ENCODE measurements around the gene PTPRN2. TPM values are rescaled to one million over a fixed set of nuclear protein-coding genes. Genes with fewer than 3 reads are reported as not detected.

The PTPRN2 gene
- total RNA-seq, 2 experiments from 2014 or later = 0.70 TPM; not detected in 1

DNA sequence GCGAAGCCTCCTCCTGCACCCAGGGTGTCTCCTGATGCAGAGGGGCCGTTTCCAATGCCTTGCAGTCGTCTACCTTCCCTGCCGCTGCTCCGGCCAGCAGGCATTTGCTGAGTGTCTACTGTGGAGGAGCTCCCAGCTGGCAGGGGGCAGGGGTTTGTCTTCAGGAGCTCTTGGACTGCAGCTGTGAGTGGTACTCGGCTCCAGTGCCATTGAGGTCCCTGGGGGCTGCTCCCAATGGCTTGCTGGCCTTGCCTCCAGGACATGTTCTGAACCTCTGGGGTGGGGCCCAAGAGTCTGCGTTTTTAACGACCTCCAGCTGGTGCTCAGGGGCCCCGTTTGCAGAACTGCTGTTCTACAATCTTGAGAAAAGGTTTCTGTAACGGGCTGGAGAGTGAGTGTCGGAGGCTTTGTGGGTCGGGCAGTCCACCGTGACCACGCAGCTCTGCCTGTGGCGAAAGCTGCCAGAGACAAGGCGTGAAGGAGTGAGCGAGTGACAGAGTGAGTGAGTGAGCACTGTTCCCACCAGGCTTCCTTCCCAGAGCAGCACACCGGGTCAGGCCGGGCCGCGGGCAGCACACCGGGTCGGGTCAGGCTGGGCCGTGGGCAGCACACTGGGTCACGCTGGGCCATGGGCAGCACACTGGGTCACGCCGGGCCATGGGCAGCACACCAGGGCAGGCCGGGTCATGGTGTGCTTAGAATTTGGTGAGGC, 520.2 kb downstream of the PTPRN2 start:
- no peak overlapping the region for H3K4me3 ChIP-seq (ENCODE audit: low read depth, low read length, poor library complexity, severe bottlenecking)
- no peaks in the 10 kb centered on the region for H3K4me1 ChIP-seq (ENCODE audit: insufficient read depth, low read length, poor library complexity, severe bottlenecking)
- no peaks in the 10 kb centered on the region for H3K9me3 ChIP-seq (ENCODE audit: low read length)
- no peak overlapping the region for H3K4me2 ChIP-seq (ENCODE audit: low read length)
- H3K9me2 ChIP-seq (ENCODE audit: insufficient read depth, low read length) = no peaks in the 10 kb centered on the region
- POLR2A ChIA-PET = no interaction called here
- BruUV-seq (replicated peaks) = no TSS peak
- no peak overlapping the region for H3K27ac ChIP-seq (ENCODE audit: low read depth, low read length, poor library complexity, severe bottlenecking)
- intact Hi-C loops (cut with micrococcal nuclease; ENCODE audit: unreplicated experiment) = no loop called here
- no peaks in the 10 kb centered on the region for H3K79me2 ChIP-seq (ENCODE audit: insufficient read depth, low read depth, low read length)
- CTCF ChIA-PET (ENCODE audit: unreplicated experiment) = no interaction called here
- no peak for DNase-seq (ENCODE audit: low spot score)
- no peaks in the 10 kb centered on the region for H4K20me1 ChIP-seq (ENCODE audit: insufficient read depth, low read length)
- no peaks in the 10 kb centered on the region for H3K36me3 ChIP-seq (ENCODE audit: insufficient read depth, low read length)
- TF ChIP-seq, protein P1, sequence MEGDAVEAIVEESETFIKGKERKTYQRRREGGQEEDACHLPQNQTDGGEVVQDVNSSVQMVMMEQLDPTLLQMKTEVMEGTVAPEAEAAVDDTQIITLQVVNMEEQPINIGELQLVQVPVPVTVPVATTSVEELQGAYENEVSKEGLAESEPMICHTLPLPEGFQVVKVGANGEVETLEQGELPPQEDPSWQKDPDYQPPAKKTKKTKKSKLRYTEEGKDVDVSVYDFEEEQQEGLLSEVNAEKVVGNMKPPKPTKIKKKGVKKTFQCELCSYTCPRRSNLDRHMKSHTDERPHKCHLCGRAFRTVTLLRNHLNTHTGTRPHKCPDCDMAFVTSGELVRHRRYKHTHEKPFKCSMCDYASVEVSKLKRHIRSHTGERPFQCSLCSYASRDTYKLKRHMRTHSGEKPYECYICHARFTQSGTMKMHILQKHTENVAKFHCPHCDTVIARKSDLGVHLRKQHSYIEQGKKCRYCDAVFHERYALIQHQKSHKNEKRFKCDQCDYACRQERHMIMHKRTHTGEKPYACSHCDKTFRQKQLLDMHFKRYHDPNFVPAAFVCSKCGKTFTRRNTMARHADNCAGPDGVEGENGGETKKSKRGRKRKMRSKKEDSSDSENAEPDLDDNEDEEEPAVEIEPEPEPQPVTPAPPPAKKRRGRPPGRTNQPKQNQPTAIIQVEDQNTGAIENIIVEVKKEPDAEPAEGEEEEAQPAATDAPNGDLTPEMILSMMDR (conservative IDR thresholded peaks at IDR 0.05; ENCODE audit: low read length) = no peak
- TF ChIP-seq EZH2phosphoT487 (IDR thresholded peaks at IDR 0.05; ENCODE audit: borderline replicate concordance, low read depth, low read length) = no peak
- H2AFZ ChIP-seq (ENCODE audit: low read length) = no peak overlapping the region

DNA sequence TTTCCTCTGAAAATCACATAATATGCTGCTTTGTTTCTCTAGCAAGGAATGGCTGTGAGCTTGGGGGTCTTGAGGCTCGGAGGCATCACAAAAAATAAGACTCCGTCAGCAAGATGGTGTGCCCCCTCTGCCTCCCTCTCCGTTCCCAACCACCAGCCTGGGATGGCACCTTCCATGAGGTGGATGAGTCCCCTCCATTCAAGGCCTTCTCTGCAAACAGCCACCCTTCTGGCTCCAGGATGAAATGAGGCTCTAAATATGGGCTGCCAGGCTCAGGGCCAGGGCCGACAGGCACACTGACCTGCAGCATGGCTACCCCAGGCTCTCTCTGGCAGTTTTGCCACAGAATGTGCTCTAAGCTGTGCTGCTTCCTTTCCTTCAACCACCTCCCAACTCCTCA, 521.5 kb downstream of the PTPRN2 start:
- Histone ChIP-seq H3K79me2 (ENCODE audit: insufficient read depth, low read depth, low read length) (no peaks in the 10 kb centered on the region), H3K9me2 (ENCODE audit: insufficient read depth, low read length) (no peaks in the 10 kb centered on the region), H3K9me3 (ENCODE audit: low read length) (no peaks in the 10 kb centered on the region), H2AFZ (ENCODE audit: low read length) (no peak overlapping the region), H3K27ac (ENCODE audit: low read depth, low read length, poor library complexity, severe bottlenecking) (no peak overlapping the region), H3K4me1 (ENCODE audit: insufficient read depth, low read length, poor library complexity, severe bottlenecking) (no peaks in the 10 kb centered on the region), H3K36me3 (ENCODE audit: insufficient read depth, low read length) (no peaks in the 10 kb centered on the region), H3K4me3 (ENCODE audit: low read depth, low read length, poor library complexity, severe bottlenecking) (no peak overlapping the region), H4K20me1 (ENCODE audit: insufficient read depth, low read length) (no peaks in the 10 kb centered on the region), H3K4me2 (ENCODE audit: low read length) (no peak overlapping the region)
- no TSS peak for BruUV-seq (replicated peaks)
- TF ChIP-seq, protein P1 (conservative IDR thresholded peaks at IDR 0.05; ENCODE audit: low read length) = no peak
- TF ChIP-seq EZH2phosphoT487 (IDR thresholded peaks at IDR 0.05; ENCODE audit: borderline replicate concordance, low read depth, low read length) = no peak
- ChIA-PET CTCF (ENCODE audit: unreplicated experiment) (no interaction called here), POLR2A (no interaction called here)
- no peak for DNase-seq (ENCODE audit: low spot score)
- intact Hi-C loops (cut with micrococcal nuclease; ENCODE audit: unreplicated experiment) = no loop called here

DNA sequence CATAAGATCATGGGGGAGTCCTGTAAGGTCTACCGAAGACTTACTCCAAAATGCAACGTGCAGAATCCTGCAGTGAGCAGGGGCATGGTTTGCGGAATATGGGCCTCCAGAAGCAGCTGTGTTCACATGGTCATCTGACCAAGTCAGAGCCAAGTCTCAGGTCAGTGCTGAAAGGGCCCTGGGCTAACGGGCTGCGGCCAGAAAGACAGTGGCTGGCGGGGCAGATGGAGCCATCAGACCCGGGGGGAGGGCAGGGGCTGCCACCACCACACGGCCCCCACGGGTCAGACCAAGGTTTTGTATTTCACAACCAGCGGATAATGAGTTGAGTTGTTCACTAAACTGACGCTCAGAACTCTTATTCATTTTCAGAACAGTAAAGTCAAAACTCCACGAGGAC, 522.3 kb downstream of the PTPRN2 start:
- H3K4me2 ChIP-seq (ENCODE audit: low read length) = no peak overlapping the region
- H4K20me1 ChIP-seq (ENCODE audit: insufficient read depth, low read length) = no peaks in the 10 kb centered on the region
- no peaks in the 10 kb centered on the region for H3K36me3 ChIP-seq (ENCODE audit: insufficient read depth, low read length)
- no TSS peak for BruUV-seq (replicated peaks)
- no peak overlapping the region for H3K4me3 ChIP-seq (ENCODE audit: low read depth, low read length, poor library complexity, severe bottlenecking)
- DNase-seq (ENCODE audit: low spot score) = no peak
- ChIA-PET CTCF (ENCODE audit: unreplicated experiment) (no interaction called here), POLR2A (no interaction called here)
- H3K9me3 ChIP-seq (ENCODE audit: low read length) = no peaks in the 10 kb centered on the region
- H2AFZ ChIP-seq (ENCODE audit: low read length) = no peak overlapping the region
- no peaks in the 10 kb centered on the region for H3K9me2 ChIP-seq (ENCODE audit: insufficient read depth, low read length)
- intact Hi-C loops (cut with micrococcal nuclease; ENCODE audit: unreplicated experiment) = no loop called here
- no peak overlapping the region for H3K27ac ChIP-seq (ENCODE audit: low read depth, low read length, poor library complexity, severe bottlenecking)
- H3K79me2 ChIP-seq (ENCODE audit: insufficient read depth, low read depth, low read length) = no peaks in the 10 kb centered on the region
- no peaks in the 10 kb centered on the region for H3K4me1 ChIP-seq (ENCODE audit: insufficient read depth, low read length, poor library complexity, severe bottlenecking)
- TF ChIP-seq EZH2phosphoT487 (IDR thresholded peaks at IDR 0.05; ENCODE audit: borderline replicate concordance, low read depth, low read length) = no peak

Data from OCI-LY7 (cell line).